CD4-positive, alpha-beta T cell treated with Interleukin-21 for 1 hour (primary cell): ENCODE measurements around the gene CCDC183.
"Not testable (repeated sequence)": the region's sequence is repeated elsewhere in the genome, so short reads cannot be mapped to it uniquely, and the experiment has no call there.

Experiments used
- DNase-seq: peaks from one replicate; pipeline ENCODE4 v3.0.0-alpha.2; 2020

Gene CCDC183

GRCh38 chr9:136785565-136786355, 10.4 kb upstream of the CCDC183 start:
- not testable (repeated sequence) for DNase-seq

DNA sequence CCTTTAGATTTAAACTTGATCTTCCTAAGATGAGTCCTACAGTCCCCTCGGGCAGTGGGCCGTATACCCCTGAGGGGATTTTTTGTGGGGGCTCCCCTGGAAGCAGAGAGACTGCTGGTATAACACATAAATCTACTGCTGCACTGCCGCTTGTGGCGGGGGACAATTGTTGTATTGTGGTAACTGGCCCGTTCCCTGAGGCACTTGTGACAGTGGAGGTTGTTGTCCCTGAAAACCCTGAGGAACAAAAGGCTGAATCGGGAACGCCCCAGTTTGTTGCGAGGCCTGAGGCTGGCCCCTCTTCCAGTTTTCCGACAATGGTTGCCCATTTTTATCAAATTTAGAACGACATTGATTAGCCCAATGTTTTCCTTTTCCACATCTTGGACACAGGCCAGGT, 9.7 kb upstream of the CCDC183 start:
- no peak for DNase-seq

- DNase-seq: not testable (repeated sequence)
Observed at GRCh38 chr9:136786983-136787382, 9.2 kb upstream of the CCDC183 start.

DNA sequence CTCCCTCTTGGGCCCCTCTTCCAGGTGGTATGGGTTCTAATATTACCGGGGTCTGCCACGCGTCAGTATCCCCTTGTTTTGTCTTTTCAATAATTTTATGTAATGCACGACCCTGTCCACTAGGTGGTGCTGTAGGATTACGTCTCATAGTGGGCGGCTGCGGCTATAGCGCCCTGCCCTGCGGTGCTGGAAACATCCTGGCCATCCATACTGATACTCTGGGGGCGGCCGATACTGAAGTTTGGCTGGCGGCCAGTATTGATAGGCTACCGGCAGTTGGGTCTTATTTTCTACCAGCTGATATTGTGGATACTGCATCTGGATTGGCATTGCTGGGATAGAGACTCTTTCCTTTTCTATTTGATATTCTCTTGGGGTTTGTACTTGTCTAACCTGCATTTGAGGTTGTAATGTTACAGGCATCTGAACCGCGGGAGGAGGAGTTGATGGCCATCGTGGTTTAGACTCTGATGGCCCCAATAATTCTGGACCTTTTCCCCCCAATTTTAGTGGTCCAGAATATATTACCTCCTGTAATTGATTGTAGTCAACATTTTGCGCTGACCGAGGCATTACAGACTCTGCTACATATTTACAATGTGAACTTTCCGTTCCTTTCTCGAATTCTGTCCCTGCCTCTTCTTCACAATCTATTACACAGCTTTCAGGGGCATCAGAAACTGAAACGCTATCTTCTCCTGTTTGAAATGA, 8.3 kb upstream of the CCDC183 start:
- peak; percentile 82 for DNase-seq

GRCh38 chr9:136788644-136789522, 7.3 kb upstream of the CCDC183 start:
- DNase-seq: not testable (repeated sequence)

DNA sequence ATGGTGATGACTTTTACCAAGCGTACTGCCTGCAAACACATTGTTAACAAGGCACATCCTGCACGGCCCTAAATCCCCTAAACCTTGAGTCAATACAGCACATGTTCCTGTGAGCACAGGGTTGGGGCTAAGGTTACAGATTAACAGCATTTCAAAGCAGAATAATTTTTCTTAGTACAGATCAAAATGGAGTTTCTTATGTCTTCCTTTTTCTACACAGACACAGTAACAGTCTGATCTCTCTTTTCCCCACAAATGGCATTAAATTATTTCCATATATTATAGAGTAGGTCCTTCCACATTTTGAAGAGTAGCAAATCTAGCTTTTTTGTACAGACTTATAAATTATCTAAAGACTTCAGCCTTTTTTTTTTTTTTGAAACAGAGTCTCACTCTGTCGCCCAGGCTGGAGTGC, 6.6 kb upstream of the CCDC183 start:
- DNase-seq: no peak

GRCh38 chr9:136790640-136791515, 5.3 kb upstream of the CCDC183 start, which contains the start of gene TMEM141:
Gene TMEM141, plus strand, starts transcription at chr9:136791344. Its CDS starts 27 bp downstream, at chr9:136791371.
- DNase-seq: peak; percentile 99

DNA sequence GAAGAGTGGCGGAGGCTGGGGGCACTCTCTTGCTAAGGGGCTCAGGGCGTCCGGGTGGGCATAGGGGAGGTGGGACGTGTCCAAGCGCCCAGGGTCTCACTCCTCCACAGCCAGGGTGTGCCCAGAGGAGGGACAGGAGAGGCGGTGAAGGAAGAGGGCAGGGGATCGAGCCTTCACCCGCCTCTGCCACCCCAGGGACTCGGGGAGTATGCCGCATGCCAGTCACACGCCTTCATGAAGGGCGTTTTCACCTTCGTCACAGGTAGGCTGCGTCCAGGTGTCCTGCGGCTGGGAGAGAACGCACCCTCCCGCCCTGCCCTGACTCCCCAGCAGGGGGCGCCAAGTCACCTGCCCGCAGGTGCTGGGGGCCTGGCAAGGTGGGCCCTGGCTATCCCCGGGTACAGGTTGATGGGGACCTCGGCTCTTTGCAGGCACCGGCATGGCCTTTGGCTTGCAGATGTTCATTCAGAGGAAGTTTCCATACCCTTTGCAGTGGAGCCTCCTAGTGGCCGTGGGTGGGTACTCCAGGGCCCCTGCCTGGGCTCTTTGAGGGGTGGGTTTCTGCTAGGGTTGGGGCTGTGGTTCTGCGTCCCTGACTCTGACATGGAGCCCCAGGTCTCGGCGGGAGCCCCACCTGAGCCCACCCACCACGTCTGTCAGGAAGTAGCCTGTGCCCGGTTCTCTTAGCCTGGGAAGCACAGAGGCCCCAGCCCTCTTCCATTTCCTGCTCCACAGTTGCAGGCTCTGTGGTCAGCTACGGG, 4.4 kb upstream of the CCDC183 start:
- DNase-seq: peak; percentile 79

- DNase-seq: no peak
Observed at GRCh38 chr9:136792321-136793085, 3.6 kb upstream of the CCDC183 start.

DNA sequence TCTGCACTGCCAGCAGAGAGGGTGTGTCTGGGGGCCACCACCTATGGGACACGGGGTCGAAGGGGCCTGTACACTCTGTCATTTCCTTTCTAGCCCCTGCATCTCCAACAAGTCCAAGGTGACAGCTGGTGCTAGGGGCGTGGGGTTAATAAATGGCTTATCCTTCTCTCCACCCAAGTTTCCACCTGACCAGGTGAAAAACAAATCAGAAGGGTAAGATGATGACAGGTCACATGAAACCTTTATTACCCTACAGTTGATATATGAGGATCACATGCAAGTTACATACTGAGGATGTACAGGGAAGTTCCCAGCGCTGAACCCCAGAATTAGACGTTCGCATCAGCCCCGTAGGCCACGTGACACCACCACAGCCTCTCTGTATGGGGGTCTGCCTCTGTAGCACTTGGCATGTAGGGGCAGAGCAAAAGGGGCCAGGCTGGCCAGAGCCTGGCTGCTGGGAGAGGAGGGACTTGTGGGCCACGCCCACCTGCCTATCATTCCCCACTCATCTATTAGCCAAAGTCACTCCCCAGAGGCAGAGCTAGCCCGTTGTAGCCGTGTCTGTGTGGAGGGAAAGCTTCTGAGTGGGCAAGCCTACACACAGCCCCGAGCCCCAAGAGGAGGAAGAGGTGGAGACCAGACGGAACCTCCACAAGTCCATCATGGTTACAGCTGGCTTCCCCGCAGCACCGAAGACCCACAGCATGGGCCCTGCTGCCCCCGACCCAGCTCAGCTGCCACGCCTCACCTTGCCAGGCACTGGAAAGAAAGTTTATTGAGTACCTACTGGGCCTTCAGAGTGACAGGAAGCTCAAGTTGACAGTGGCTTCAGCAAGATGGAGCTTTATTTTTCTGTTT, 2.8 kb upstream of the CCDC183 start:
- DNase-seq: no peak

GRCh38 chr9:136794281-136794999, 1.7 kb upstream of the CCDC183 start:
- no peak for DNase-seq

- DNase-seq: no peak
Observed at GRCh38 chr9:136795000-136795348, 1.2 kb upstream of the CCDC183 start.

- DNase-seq: not testable (repeated sequence)
Observed at GRCh38 chr9:136796775-136797347, 723 bp downstream of the CCDC183 start.

GRCh38 chr9:136798708-136799078, 2.6 kb downstream of the CCDC183 start:
- no peak for DNase-seq

DNA sequence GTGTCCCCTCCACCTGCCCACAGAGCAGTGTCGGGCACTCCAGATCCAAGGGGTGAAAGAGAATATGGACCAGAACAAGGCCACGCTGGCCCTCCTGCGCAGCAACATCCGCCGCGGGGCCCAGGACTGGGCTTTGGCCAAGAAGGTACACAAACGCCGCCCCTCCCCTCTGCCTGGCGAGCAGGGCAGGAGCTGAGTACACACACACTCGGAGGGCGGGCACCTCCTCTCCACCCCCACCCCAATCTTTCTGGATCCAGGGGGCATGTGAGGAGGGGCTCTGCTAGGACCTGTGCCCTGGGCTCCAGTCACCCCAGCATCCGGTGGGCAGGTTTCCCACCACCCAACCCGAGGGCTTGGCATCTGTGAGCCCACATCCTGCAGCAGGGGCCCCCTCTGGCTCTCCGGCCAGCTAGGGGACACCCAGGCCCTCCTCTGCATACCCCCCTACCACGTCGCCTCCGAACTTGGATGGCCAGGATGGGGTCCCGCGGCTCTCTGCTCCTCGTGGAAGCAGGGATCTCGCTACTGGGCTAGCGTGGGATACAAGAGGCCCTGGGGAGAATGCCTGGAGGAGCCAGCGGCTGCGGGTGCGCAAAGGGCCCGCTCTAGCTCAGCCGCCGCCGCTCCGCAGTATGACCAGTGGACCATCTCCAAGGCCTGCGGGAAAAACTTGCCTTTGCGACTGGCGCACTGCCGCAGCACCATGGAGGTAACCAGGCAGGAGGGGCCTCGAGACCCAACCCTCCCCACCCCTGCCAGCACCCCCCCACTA, 3.1 kb downstream of the CCDC183 start:
- no peak for DNase-seq

DNA sequence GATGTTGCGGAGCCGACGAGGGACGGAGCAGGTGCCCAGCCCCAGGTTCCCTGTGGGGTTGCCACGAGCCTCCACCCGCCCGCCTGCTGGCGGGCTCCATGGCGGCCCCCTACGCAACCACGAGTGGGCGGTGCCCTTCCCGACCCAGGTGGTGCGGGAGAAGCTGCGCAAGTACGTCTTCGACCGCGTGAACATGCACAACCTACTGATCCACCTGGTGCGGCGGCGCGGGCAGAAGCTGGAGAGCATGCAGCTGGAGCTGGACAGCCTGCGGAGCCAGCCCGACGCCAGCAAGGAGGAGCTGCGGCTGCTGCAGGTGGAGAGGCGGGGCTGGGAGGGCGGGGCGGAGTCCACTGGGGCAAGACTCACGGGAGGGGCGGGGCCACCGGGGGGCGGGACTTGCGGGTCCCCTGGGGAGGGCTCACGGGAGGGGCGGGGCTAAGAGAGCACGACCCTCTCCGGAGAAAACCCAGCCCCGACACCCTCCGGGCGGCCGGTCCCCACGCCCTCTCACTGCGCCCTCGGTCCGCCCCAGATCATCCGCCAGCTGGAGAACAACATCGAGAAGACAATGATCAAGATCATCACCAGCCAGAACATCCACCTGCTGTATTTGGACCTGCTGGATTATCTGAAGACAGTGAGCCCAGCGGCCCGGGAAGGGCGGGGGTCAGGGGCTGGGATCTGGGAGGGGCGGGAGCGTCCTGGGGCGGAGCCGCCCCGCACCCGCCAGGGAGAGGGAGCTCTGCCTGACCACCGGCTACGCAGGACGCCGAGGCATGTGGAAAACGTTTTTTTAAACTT, 3.9 kb downstream of the CCDC183 start:
- DNase-seq: peak; percentile 90

GRCh38 chr9:136802321-136802720, 6.2 kb downstream of the CCDC183 start:
- no peak for DNase-seq
